ENCODE results near the gene MPHOSPH10. TPM values are rescaled to one million over a fixed set of nuclear protein-coding genes. Genes with fewer than 3 reads are reported as not detected.
"Not testable (repeated sequence)": the region's sequence is repeated elsewhere in the genome, so short reads cannot be mapped to it uniquely, and the experiment has no call there.

The MPHOSPH10 gene, protein sequence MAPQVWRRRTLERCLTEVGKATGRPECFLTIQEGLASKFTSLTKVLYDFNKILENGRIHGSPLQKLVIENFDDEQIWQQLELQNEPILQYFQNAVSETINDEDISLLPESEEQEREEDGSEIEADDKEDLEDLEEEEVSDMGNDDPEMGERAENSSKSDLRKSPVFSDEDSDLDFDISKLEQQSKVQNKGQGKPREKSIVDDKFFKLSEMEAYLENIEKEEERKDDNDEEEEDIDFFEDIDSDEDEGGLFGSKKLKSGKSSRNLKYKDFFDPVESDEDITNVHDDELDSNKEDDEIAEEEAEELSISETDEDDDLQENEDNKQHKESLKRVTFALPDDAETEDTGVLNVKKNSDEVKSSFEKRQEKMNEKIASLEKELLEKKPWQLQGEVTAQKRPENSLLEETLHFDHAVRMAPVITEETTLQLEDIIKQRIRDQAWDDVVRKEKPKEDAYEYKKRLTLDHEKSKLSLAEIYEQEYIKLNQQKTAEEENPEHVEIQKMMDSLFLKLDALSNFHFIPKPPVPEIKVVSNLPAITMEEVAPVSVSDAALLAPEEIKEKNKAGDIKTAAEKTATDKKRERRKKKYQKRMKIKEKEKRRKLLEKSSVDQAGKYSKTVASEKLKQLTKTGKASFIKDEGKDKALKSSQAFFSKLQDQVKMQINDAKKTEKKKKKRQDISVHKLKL
- total RNA-seq (2014; rRNA removed; shearing (Covaris generic)) (18.8 and 18.9 TPM in 2 replicates), polyA plus RNA-seq (2016; fragmentation: Nextera tagmentation; extraction: Ambion mirVana) (26.4 and 26.6 TPM in 2 replicates)

- Histone ChIP-seq H3K4me2 (ENCODE audit: unreplicated experiment) (peak within 1 kb of the TSS; percentile 100), H3K9ac (peak within 1 kb of the TSS; percentile 99), H2AFZ (peak within 1 kb of the TSS; percentile 91), H3K9me2 (ENCODE audit: insufficient read depth) (no peaks in the 10 kb centered on the region), H3F3A (ENCODE audit: insufficient read depth) (peaks cover 9% of the 10 kb centered on the region; the same call in 1 of the 2 replicates), H3K4me1 (ENCODE audit: insufficient read depth) (peaks cover 32% of the 10 kb centered on the region), H3K27ac (peak within 1 kb of the TSS; percentile 98), H3K4me3 (peak within 1 kb of the TSS; percentile 97), H3K36me3 (ENCODE audit: low read depth) (peaks cover 23% of the 10 kb centered on the region), H4K20me1 (ENCODE audit: insufficient read depth) (no peaks in the 10 kb centered on the region), H3K27me3 (replicated peaks; ENCODE audit: insufficient read depth) (no peaks in the 10 kb centered on the region), H3K9me3 (ENCODE audit: low read depth) (no peaks in the 10 kb centered on the region), H3K79me2 (ENCODE audit: insufficient read depth) (peaks cover 90% of the 10 kb centered on the region)
- DNase-seq: peak; percentile 97
- no peak for TF ChIP-seq EZH2phosphoT487 (IDR thresholded peaks at IDR 0.05; ENCODE audit: insufficient read depth, low read depth)
- in situ Hi-C loops (cut with MboI): no loop called here
- WGBS, 2 experiments (ENCODE audit: low coverage in 1 of 2, low lambda C conversion rate in 2 of 2, missing lambda C conversion rate in 2 of 2): 1% methylated on average over 67 of the region's 67 CpGs
These were observed at the start of gene MPHOSPH10, which contains the start of gene MCEE for GRCh38 chr2:71130152-71130904. Gene MPHOSPH10 (plus strand): TSS chr2:71130634. CDS start chr2:71130666, 32 bp downstream. Gene MCEE (minus strand): TSS chr2:71130229. CDS start chr2:71130219, 10 bp downstream.

DNA sequence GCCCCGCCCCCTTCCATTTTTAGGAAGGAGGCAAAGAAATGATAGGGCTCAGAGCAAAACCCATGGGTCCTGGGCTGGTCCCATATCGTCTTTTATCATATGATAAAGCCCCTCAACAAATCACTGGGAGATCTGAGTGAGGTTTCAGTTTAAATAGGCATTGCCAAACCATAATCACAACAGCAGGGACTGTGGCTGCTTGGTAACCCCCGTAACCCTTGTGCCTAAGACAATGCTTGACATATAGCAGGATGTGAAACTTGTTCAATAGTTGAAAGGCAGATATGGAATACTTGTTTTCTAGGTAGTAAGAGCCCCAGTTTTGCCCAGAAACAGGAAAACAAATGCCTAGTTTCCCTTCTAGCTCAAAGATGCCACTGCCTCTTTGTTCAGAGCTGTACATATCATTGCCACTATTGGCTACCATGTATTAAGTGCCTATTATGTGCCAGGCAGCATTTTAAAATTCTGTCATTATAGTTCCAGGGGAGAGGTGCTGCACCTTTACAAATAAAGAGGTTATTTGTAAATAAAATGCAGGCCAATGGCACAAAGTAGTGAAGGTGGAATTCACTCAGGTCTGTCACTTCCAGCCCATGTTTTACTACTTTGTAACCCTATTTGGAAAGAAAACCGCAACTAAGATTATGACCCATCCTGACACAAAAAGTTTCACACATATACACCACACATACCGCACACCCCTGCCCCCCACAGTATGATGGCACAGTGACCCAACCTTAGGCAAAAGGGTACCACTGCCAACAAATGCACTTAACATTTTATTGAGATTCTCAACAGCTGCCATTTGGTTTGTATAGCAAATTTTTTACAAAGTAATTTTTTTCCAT is 47.8 kb upstream of the MPHOSPH10 start:
- whole genome bisulfite sequencing, 2 experiments (ENCODE audit: low coverage in 1 of 2, low lambda C conversion rate in 2 of 2, missing lambda C conversion rate in 2 of 2): 85 to 87% methylated on average over 5 of the region's 5 CpGs
- Histone ChIP-seq H2AFZ (no peak overlapping the region), H3K9me2 (ENCODE audit: insufficient read depth) (no peaks in the 10 kb centered on the region), H4K20me1 (ENCODE audit: insufficient read depth) (no peaks in the 10 kb centered on the region), H3K27me3 (replicated peaks; ENCODE audit: insufficient read depth) (no peaks in the 10 kb centered on the region), H3K9ac (no peak overlapping the region), H3K9me3 (ENCODE audit: low read depth) (no peaks in the 10 kb centered on the region), H3K36me3 (ENCODE audit: low read depth) (peaks cover 15% of the 10 kb centered on the region), H3K4me2 (ENCODE audit: unreplicated experiment) (no peak overlapping the region), H3K4me3 (no peak overlapping the region), H3K79me2 (ENCODE audit: insufficient read depth) (no peaks in the 10 kb centered on the region), H3F3A (ENCODE audit: insufficient read depth) (peaks cover 8% of the 10 kb centered on the region; the same call in 1 of the 2 replicates), H3K27ac (no peak overlapping the region), H3K4me1 (ENCODE audit: insufficient read depth) (no peaks in the 10 kb centered on the region)
- no peak for TF ChIP-seq EZH2 (IDR thresholded peaks at IDR 0.05; ENCODE audit: insufficient read depth, poor library complexity, severe bottlenecking)
- no peak for TF ChIP-seq EZH2phosphoT487 (IDR thresholded peaks at IDR 0.05; ENCODE audit: insufficient read depth, low read depth)
- in situ Hi-C loops (cut with MboI): no loop called here
- no peak for DNase-seq

DNA sequence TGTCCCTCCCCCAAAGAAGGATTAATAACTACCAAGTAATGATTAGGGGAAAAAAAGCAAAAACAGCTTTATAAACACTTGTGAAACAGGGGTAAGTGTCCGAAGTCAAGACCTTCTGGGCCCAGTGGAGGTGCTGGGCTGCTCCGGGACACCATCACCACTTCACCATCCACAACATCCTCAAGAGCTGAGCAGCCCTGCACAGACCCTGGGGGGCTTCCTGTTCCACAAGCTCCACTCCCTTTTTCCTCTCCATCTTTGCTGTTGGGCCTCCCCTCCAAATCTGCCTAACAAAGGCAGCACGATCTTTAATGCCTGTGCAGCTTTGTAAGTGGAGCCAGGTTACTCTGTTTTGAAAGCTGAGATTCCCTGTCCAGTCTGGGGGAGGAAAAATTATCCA is 47.1 kb upstream of the MPHOSPH10 start:
- in situ Hi-C loops (cut with MboI); H3K4me1 ChIP-seq (ENCODE audit: insufficient read depth); H3K79me2 ChIP-seq (ENCODE audit: insufficient read depth); H3K9me3 ChIP-seq (ENCODE audit: low read depth); H3K27ac ChIP-seq; H3K4me2 ChIP-seq (ENCODE audit: unreplicated experiment); H2AFZ ChIP-seq; DNase-seq; H3F3A ChIP-seq (ENCODE audit: insufficient read depth); H3K9me2 ChIP-seq (ENCODE audit: insufficient read depth); H3K27me3 ChIP-seq (replicated peaks; ENCODE audit: insufficient read depth); H3K9ac ChIP-seq; H4K20me1 ChIP-seq (ENCODE audit: insufficient read depth); H3K4me3 ChIP-seq: not testable (repeated sequence)
- H3K36me3 ChIP-seq (ENCODE audit: low read depth): peaks cover 11% of the 10 kb centered on the region; the same call in 1 of the 2 replicates
- no CpG with 5 or more reads among the region's 3 CpGs for WGBS, 2 experiments (ENCODE audit: low coverage in 1 of 2, low lambda C conversion rate in 2 of 2, missing lambda C conversion rate in 2 of 2)

DNA sequence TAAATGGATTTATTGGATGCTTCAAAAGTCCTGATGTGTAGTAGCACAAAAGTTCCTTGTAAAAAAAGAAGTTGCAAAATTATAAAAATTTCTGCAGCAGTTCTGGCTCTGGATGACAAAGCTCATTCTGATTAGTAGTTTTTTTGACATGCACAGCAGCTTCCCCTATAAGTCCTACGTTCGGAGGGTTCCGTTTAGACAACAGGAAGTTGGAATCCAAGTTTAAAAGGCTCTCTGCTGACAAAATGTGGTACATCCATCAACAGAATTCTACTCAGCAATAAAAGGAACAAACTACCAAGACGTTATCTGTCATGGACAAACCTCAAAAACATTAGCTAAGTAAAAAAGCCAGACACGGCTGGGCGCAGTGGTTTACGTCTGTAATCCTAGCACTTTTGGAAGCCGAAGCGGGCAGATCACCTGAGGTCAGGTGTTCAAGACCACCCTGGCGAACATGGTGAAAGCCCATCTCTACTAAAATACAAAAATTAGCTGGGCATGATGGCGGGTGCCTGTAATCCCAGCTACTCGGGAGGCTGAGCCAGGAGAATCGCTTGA is 46.6 kb upstream of the MPHOSPH10 start:
- H3K9me3 ChIP-seq (ENCODE audit: low read depth); DNase-seq; H3K79me2 ChIP-seq (ENCODE audit: insufficient read depth); H2AFZ ChIP-seq; H4K20me1 ChIP-seq (ENCODE audit: insufficient read depth); H3K4me3 ChIP-seq; H3K9ac ChIP-seq; H3K36me3 ChIP-seq (ENCODE audit: low read depth); H3K27ac ChIP-seq; H3K27me3 ChIP-seq (replicated peaks; ENCODE audit: insufficient read depth); H3K9me2 ChIP-seq (ENCODE audit: insufficient read depth); H3K4me1 ChIP-seq (ENCODE audit: insufficient read depth); H3K4me2 ChIP-seq (ENCODE audit: unreplicated experiment); in situ Hi-C loops (cut with MboI); H3F3A ChIP-seq (ENCODE audit: insufficient read depth): not testable (repeated sequence)
- WGBS, 2 experiments (ENCODE audit: low coverage in 1 of 2, low lambda C conversion rate in 2 of 2, missing lambda C conversion rate in 2 of 2): 65 to 66% methylated on average over 10 of the region's 13 CpGs

- H3K27me3 ChIP-seq (replicated peaks; ENCODE audit: insufficient read depth); H3K4me2 ChIP-seq (ENCODE audit: unreplicated experiment); H3K79me2 ChIP-seq (ENCODE audit: insufficient read depth); H2AFZ ChIP-seq; H3K9me2 ChIP-seq (ENCODE audit: insufficient read depth); H3F3A ChIP-seq (ENCODE audit: insufficient read depth); H3K9ac ChIP-seq; DNase-seq; H3K4me1 ChIP-seq (ENCODE audit: insufficient read depth); H3K4me3 ChIP-seq; in situ Hi-C loops (cut with MboI); H3K9me3 ChIP-seq (ENCODE audit: low read depth); H3K36me3 ChIP-seq (ENCODE audit: low read depth); H4K20me1 ChIP-seq (ENCODE audit: insufficient read depth); H3K27ac ChIP-seq: not testable (repeated sequence)
- WGBS, 2 experiments (ENCODE audit: low coverage in 1 of 2, low lambda C conversion rate in 2 of 2, missing lambda C conversion rate in 2 of 2): 44 to 47% methylated on average over 9 of the region's 9 CpGs
These were observed 45.0 kb upstream of the MPHOSPH10 start for GRCh38 chr2:71085325-71086003.
